Measurements from ENCODE around the gene ZNF23.

DNA sequence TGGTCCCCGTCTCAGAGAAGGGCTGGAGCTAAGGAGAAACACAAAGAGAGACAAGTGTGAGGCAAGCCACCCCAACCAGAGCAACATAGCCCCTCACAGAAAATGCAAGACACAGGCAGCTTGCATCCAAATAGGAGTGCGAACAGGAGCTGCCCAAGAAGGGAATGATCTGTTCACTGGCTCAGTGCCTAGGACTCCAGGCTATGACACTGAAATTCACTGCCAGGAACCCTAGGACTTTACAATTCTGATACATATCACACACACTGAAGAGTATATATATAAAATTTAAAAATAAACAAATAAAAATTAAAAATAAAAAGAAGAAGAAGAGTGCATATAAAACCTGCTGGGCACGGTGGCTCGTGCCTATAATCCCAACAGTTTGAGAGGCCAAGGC lies 5.2 kb downstream of the ZNF23 start:
- TF ChIP-seq, protein P1, sequence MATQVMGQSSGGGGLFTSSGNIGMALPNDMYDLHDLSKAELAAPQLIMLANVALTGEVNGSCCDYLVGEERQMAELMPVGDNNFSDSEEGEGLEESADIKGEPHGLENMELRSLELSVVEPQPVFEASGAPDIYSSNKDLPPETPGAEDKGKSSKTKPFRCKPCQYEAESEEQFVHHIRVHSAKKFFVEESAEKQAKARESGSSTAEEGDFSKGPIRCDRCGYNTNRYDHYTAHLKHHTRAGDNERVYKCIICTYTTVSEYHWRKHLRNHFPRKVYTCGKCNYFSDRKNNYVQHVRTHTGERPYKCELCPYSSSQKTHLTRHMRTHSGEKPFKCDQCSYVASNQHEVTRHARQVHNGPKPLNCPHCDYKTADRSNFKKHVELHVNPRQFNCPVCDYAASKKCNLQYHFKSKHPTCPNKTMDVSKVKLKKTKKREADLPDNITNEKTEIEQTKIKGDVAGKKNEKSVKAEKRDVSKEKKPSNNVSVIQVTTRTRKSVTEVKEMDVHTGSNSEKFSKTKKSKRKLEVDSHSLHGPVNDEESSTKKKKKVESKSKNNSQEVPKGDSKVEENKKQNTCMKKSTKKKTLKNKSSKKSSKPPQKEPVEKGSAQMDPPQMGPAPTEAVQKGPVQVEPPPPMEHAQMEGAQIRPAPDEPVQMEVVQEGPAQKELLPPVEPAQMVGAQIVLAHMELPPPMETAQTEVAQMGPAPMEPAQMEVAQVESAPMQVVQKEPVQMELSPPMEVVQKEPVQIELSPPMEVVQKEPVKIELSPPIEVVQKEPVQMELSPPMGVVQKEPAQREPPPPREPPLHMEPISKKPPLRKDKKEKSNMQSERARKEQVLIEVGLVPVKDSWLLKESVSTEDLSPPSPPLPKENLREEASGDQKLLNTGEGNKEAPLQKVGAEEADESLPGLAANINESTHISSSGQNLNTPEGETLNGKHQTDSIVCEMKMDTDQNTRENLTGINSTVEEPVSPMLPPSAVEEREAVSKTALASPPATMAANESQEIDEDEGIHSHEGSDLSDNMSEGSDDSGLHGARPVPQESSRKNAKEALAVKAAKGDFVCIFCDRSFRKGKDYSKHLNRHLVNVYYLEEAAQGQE (IDR thresholded peaks at IDR 0.05; ENCODE audit: insufficient read depth in 1 of 2, low read depth in 2 of 2, low read length in 2 of 2) = no peak
- TF ChIP-seq POLR2AphosphoS5 (IDR thresholded peaks at IDR 0.05; ENCODE audit: low read depth, low read length) = no peak
- no peak for TF ChIP-seq SIN3A (IDR thresholded peaks at IDR 0.05; ENCODE audit: borderline replicate concordance, insufficient read depth, low read length)
- no peak for TF ChIP-seq TAF1 (IDR thresholded peaks at IDR 0.05; ENCODE audit: borderline replicate concordance, insufficient read depth, low read length)
